A549 (cell line): ENCODE data around the gene KISS1. TPM values are rescaled to one million over a fixed set of nuclear protein-coding genes. Genes with fewer than 3 reads are reported as not detected.
A peak's percentile ranks its signal among the peaks of the same experiment; 100 is the strongest.

Source experiments
- ATAC-seq, 2 experiments: fragments of 200-7000 bp in 1 of 2; fragments of >200 bp in 1 of 2; cut with Nextera tagmentation in 1 of 2; cut with Tn5 transposase in 1 of 2; 3 replicates each; pipeline versions ENCODE4 v1.8.0 to v1.9.1; 2018 to 2020; ENCODE audit warnings: mild to moderate bottlenecking in 1 of 2, moderate library complexity in 1 of 2
- CTCF ChIA-PET: fragments of 300-600 bp; sonication (Branson Sonifier 250); formaldehyde crosslinking; extraction: SDS; loops from one replicate; lab custom pipeline; 2021; ENCODE audit warnings: antibody characterized with exemption, inconsistent platforms; lab: Yijun Ruan, JAX
- POLR2A ChIA-PET: fragments of 350-600 bp; formaldehyde crosslinking; extraction: SDS; loops from one replicate; lab custom pipeline; 2021; ENCODE audit warnings: antibody characterized with exemption, inconsistent platforms; lab: Yijun Ruan, JAX
- DNase-seq, 2 experiments: peaks; one replicate each; pipeline versions ENCODE4 v3.0.0 to v3.0.0-alpha.2; 2011 to 2016; ENCODE audit warnings: low read depth in 1 of 2, low spot score in 1 of 2
- FAIRE-seq: peaks from 2 replicates; lab custom pipeline; 2011; peaks lifted over from hg19 to GRCh38; lab: Jason Lieb, UNC
- H3K27ac ChIP-seq, 2 experiments: fragments of >200 bp; sonication (Bioruptor Twin); formaldehyde crosslinking; 3 replicates each; pipeline ENCODE4 v1.5.1; 2016 to 2017
- H3K4me1 ChIP-seq: fragments of >200 bp; sonication (Bioruptor Twin); formaldehyde crosslinking; 3 replicates; pipeline ENCODE4 v1.6.1; 2016
- H3K4me2 ChIP-seq: fragments of >200 bp; sonication (Bioruptor Twin); formaldehyde crosslinking; 3 replicates; pipeline ENCODE4 v1.6.1; 2016
- H3K4me3 ChIP-seq: fragments of >200 bp; sonication (Bioruptor Twin); formaldehyde crosslinking; 3 replicates; pipeline ENCODE4 v1.5.1; 2016
- H3K9me3 ChIP-seq: fragments of >200 bp; sonication (Bioruptor Twin); formaldehyde crosslinking; 3 replicates; pipeline ENCODE4 v1.6.1; 2016
- ATOH8 ChIP-seq: fragments of 250-450 bp; sonication (Bioruptor Pico); IDR thresholded peaks from 2 replicates; pipeline ENCODE4 v1.5.0; 2020; ENCODE audit warnings: low read depth, mild to moderate bottlenecking, moderate library complexity
- BHLHE40 ChIP-seq: IDR thresholded peaks from 2 replicates; pipeline ENCODE4 v1.6.1; 2012; ENCODE audit warnings: low read depth, low read length, inconsistent platforms
- CEBPB ChIP-seq, 2 experiments: fragments of >200 bp in 1 of 2; sonication (Bioruptor Twin) in 1 of 2; formaldehyde crosslinking in 1 of 2; IDR thresholded peaks; 2 replicates each; pipeline ENCODE4 v1.6.1; 2012 to 2016
- CHD2 ChIP-seq: fragments of 150-350 bp; IDR thresholded peaks from 2 replicates; pipeline ENCODE4 v1.6.1; 2014; ENCODE audit warnings: low read length; ENCODE audit not compliant: partially characterized antibody
- EHF ChIP-seq: fragments of 250-450 bp; sonication (Bioruptor Pico); IDR thresholded peaks from 2 replicates; pipeline ENCODE4 v1.5.0; 2020; ENCODE audit warnings: mild to moderate bottlenecking
- EHMT2 ChIP-seq: fragments of 200-600 bp; sonication (generic); IDR thresholded peaks from 2 replicates; pipeline ENCODE4 v1.6.1; 2016; ENCODE audit warnings: antibody characterized with exemption, low read depth, mild to moderate bottlenecking, moderate library complexity
- EP300 ChIP-seq, 2 experiments: fragments of >200 bp; sonication (Bioruptor Twin); formaldehyde crosslinking; IDR thresholded peaks; 2 replicates in 1 of 2; 3 replicates in 1 of 2; pipeline ENCODE4 v1.6.1; 2016 to 2017
- FOSB ChIP-seq: fragments of 250-450 bp; sonication (Bioruptor Pico); IDR thresholded peaks from 2 replicates; pipeline ENCODE4 v1.5.0; 2020; ENCODE audit warnings: mild to moderate bottlenecking, moderate library complexity
- GATA3 ChIP-seq: IDR thresholded peaks from 2 replicates; pipeline ENCODE4 v1.6.1; 2012; ENCODE audit warnings: borderline replicate concordance
- HDAC2 ChIP-seq: fragments of 200-600 bp; sonication (generic); IDR thresholded peaks from 2 replicates; pipeline ENCODE4 v1.6.1; 2016
- HES2 ChIP-seq: fragments of >200 bp; sonication (Bioruptor Twin); formaldehyde crosslinking; IDR thresholded peaks from 2 replicates; pipeline ENCODE4 v1.6.1; 2016
- HOXA7 ChIP-seq: fragments of 250-450 bp; sonication (Bioruptor Pico); IDR thresholded peaks from 2 replicates; pipeline ENCODE4 v1.5.0; 2020; ENCODE audit warnings: mild to moderate bottlenecking, moderate library complexity
- JUN ChIP-seq, 2 experiments: fragments of >200 bp; sonication (Bioruptor Twin); formaldehyde crosslinking; IDR thresholded peaks; 2 replicates in 1 of 2; 3 replicates in 1 of 2; pipeline ENCODE4 v1.6.1; 2016 to 2017
- JUNB ChIP-seq: fragments of >200 bp; sonication (Bioruptor Twin); formaldehyde crosslinking; IDR thresholded peaks from 2 replicates; pipeline ENCODE4 v1.6.1; 2016
- KDM1A ChIP-seq: fragments of 200-600 bp; sonication (generic); IDR thresholded peaks from 2 replicates; pipeline ENCODE4 v1.6.1; 2016; ENCODE audit warnings: low read depth, mild to moderate bottlenecking
- KDM5A ChIP-seq: fragments of 200-600 bp; sonication (generic); IDR thresholded peaks from 2 replicates; pipeline ENCODE4 v1.6.1; 2016; ENCODE audit warnings: antibody characterized with exemption, mild to moderate bottlenecking
- MAFK ChIP-seq: fragments of 450-650 bp; IDR thresholded peaks from 2 replicates; pipeline ENCODE4 v1.6.1; 2014; ENCODE audit not compliant: partially characterized antibody
- MAX ChIP-seq: IDR thresholded peaks from 2 replicates; pipeline ENCODE4 v1.6.1; 2012
- MYC ChIP-seq: IDR thresholded peaks from 2 replicates; pipeline ENCODE4 v1.6.1; 2012; ENCODE audit warnings: mild to moderate bottlenecking, inconsistent platforms, low read length, improper control_type of control experiment, borderline replicate concordance
- NR3C1 ChIP-seq: fragments of >200 bp; sonication (Bioruptor Twin); formaldehyde crosslinking; IDR thresholded peaks from 3 replicates; pipeline ENCODE4 v1.6.1; 2017
- PHF8 ChIP-seq: fragments of 200-600 bp; sonication (generic); IDR thresholded peaks from 2 replicates; pipeline ENCODE4 v1.6.1; 2016; ENCODE audit warnings: low read depth, mild to moderate bottlenecking, antibody characterized with exemption, moderate library complexity, borderline replicate concordance
- POLR2A ChIP-seq: IDR thresholded peaks from 2 replicates; pipeline ENCODE4 v1.6.1; 2012; ENCODE audit warnings: mild to moderate bottlenecking, low read length
- RAD21 ChIP-seq, 2 experiments: fragments of >200 bp in 1 of 2; sonication (Bioruptor Twin) in 1 of 2; formaldehyde crosslinking in 1 of 2; IDR thresholded peaks in 1 of 2; conservative IDR thresholded peaks in 1 of 2; 2 replicates in 1 of 2; 3 replicates in 1 of 2; pipeline ENCODE4 v1.6.1; 2012 to 2018; ENCODE audit warnings: inconsistent platforms in 1 of 2
- REST ChIP-seq: fragments of 200-600 bp; sonication (generic); IDR thresholded peaks from 2 replicates; pipeline ENCODE4 v1.6.1; 2016; ENCODE audit warnings: antibody characterized with exemption, mild to moderate bottlenecking, moderate library complexity
- RFX5 ChIP-seq: fragments of 450-650 bp; IDR thresholded peaks from 2 replicates; pipeline ENCODE4 v1.7.1; 2014; ENCODE audit warnings: antibody characterized with exemption, mild to moderate bottlenecking, moderate library complexity
- SREBF2 ChIP-seq: fragments of 450-650 bp; IDR thresholded peaks from 2 replicates; pipeline ENCODE4 v1.6.1; 2014; ENCODE audit warnings: mild to moderate bottlenecking, moderate library complexity
- ZC3H11A ChIP-seq: fragments of 450-650 bp; IDR thresholded peaks from 2 replicates; pipeline ENCODE4 v1.6.1; 2014; ENCODE audit warnings: antibody characterized with exemption, mild to moderate bottlenecking
- ZFP36 ChIP-seq: fragments of 450-650 bp; IDR thresholded peaks from 2 replicates; pipeline ENCODE4 v1.6.1; 2014; ENCODE audit warnings: borderline replicate concordance; ENCODE audit not compliant: partially characterized antibody
- ZSCAN20 ChIP-seq: fragments of 250-450 bp; sonication (Bioruptor Pico); IDR thresholded peaks from 2 replicates; pipeline ENCODE4 v1.8.0; 2022; ENCODE audit warnings: mild to moderate bottlenecking, moderate library complexity
- WGBS: methylation state at CpG from one replicate; pipeline ENCODE4 v1.1.6; 2017; ENCODE audit errors: missing lambda C conversion rate; 5-methylcytosine and 5-hydroxymethylcytosine counted together
- polyA plus RNA-seq, 4 experiments: library from polyadenylated mRNA; depleted of rRNA in 3 of 4; stranded (reverse); fragments of >200 nt; fragmentation: RNase III in 1 of 4; extraction: RNeasy Plus Mini Kit Qiagen cat#74134 plus additional on column Dnase treatment in 1 of 4; gene quantifications; 2 replicates in 3 of 4; 3 replicates in 1 of 4; pipeline ENCODE4 v1.2.3, GENCODE V29; 2011 to 2017

The KISS1 gene
- polyA plus RNA-seq, 2 of the 4 experiments (the other 2 are of a cell fraction), result 0.23 TPM; not detected in 1

GRCh38 chr1:204190212-204191211, 5.8 kb downstream of the KISS1 start:
- peaks cover under 1% of the 10 kb centered on the region; the same call in 1 of the 3 replicates for H3K4me1 ChIP-seq
- ATAC-seq (no peak), DNase-seq (no peak), FAIRE-seq (no peak)
- CTCF ChIA-PET, result interaction anchor here (0.8 to 7.1 kb wide), 10 partner anchors 10 to 173 kb away, joined by 3 to 56 read pairs (median 5); no protein-coding TSS in a partner anchor
- H3K4me2 ChIP-seq, result no peak overlapping the region
- POLR2A ChIA-PET, result interaction anchor here (0.6 kb wide), 1 partner anchor 516 kb away, joined by 3 read pairs; no protein-coding TSS in a partner anchor
- 70% methylated on average over 35 of the region's 44 CpGs for WGBS
- no peak overlapping the region for H3K27ac ChIP-seq
- no peak overlapping the region for H3K4me3 ChIP-seq
- no peak for TF ChIP-seq NR3C1
- TF ChIP-seq CEBPB (IDR thresholded peaks at IDR 0.05), result peak; percentile 26 to 42; a peak in 2 of 4 replicates
- H3K9me3 ChIP-seq, result no peaks in the 10 kb centered on the region

- DNase-seq (no peak), ATAC-seq (peak in 1 of 2 experiments; percentile 15; a peak in 1 of 6 replicates), FAIRE-seq (no peak)
- no peak overlapping the region for H3K4me2 ChIP-seq
- H3K4me3 ChIP-seq, result no peak overlapping the region
- WGBS, result 56% methylated on average over 11 of the region's 11 CpGs
- POLR2A ChIA-PET, result no interaction called here
- no peaks in the 10 kb centered on the region for H3K4me1 ChIP-seq
- no peak overlapping the region for H3K27ac ChIP-seq
- no peaks in the 10 kb centered on the region for H3K9me3 ChIP-seq
- no peak for TF ChIP-seq HOXA7
- no peak for TF ChIP-seq PHF8
- TF ChIP-seq REST, result no peak
- TF ChIP-seq MYC, result no peak
- TF ChIP-seq BHLHE40, result no peak
- TF ChIP-seq SREBF2, result no peak
- no peak for TF ChIP-seq EHF (CRISPR knock-in tag)
- no peak for TF ChIP-seq POLR2A
- TF ChIP-seq GATA3, result no peak
- TF ChIP-seq HDAC2, result no peak
- TF ChIP-seq ZSCAN20 (CRISPR knock-in tag), result no peak
- TF ChIP-seq FOSB (CRISPR knock-in tag), result no peak
- no peak for TF ChIP-seq CEBPB (IDR thresholded peaks at IDR 0.05)
- TF ChIP-seq KDM1A, result no peak
- no peak for TF ChIP-seq ATOH8 (CRISPR knock-in tag)
- CTCF ChIA-PET, result interaction anchor here (1.1 to 7.1 kb wide), 6 partner anchors 9 to 174 kb away, joined by 3 to 56 read pairs (median 8); no protein-coding TSS in a partner anchor
Observed at GRCh38 chr1:204188959-204189639, 7.2 kb downstream of the KISS1 start.

- Histone ChIP-seq H3K4me2 (no peak overlapping the region), H3K4me3 (no peak overlapping the region), H3K27ac (no peak overlapping the region), H3K4me1 (no peaks in the 10 kb centered on the region), H3K9me3 (no peaks in the 10 kb centered on the region)
- POLR2A ChIA-PET, result no interaction called here
- ATAC-seq, result no peak
- no peak for DNase-seq
- FAIRE-seq, result no peak
- CTCF ChIA-PET, result interaction anchor here (1.1 to 7.1 kb wide), 6 partner anchors 10 to 177 kb away, joined by 3 to 56 read pairs (median 8); partner anchors contain the start of gene GOLT1A
- WGBS, result 72% methylated on average over 10 of the region's 10 CpGs
- TF ChIP-seq MYC (no peak), POLR2A (no peak), ZFP36 (no peak), MAX (no peak), BHLHE40 (no peak), HES2 (no peak), KDM5A (no peak), KDM1A (no peak), MAFK (no peak), JUNB (no peak), RAD21 (conservative IDR thresholded peaks at IDR 0.05 in 1 of 2, IDR thresholded peaks at IDR 0.05 in 1 of 2) (no peak), HOXA7 (no peak), JUN (IDR thresholded peaks at IDR 0.05) (no peak), ZC3H11A (no peak), RFX5 (no peak), EP300 (IDR thresholded peaks at IDR 0.05) (no peak), EHMT2 (no peak), CHD2 (no peak)
Observed at GRCh38 chr1:204186597-204186996, 9.7 kb downstream of the KISS1 start.
